C4-2B (cell line): ENCODE results near the gene FOXJ2.

ENCODE experiments used
- CTCF ChIP-seq: fragments of 450-650 bp; conservative IDR thresholded peaks from 2 replicates; pipeline ENCODE4 v1.5.1; 2017; ENCODE audit warnings: mild to moderate bottlenecking
- ZFX ChIP-seq: fragments of 450-650 bp; IDR thresholded peaks from 2 replicates; pipeline ENCODE4 v1.6.1; 2017

- no peak for TF ChIP-seq ZFX
- no peak for TF ChIP-seq CTCF
Measured at GRCh38 chr12:8096281-8096915, 63.9 kb downstream of the FOXJ2 start.
